Prostate gland (tissue), 2 donors: ENCODE data around the gene LEO1. TPM values are rescaled to one million over a fixed set of nuclear protein-coding genes. Genes with fewer than 3 reads are reported as not detected.

Source experiments
- DNase-seq: peaks from one replicate; pipeline ENCODE4 v3.0.0-alpha.2; 2019; ENCODE audit warnings: low spot score
- H3K27ac ChIP-seq, 2 donors: fragments of 200-600 bp; sonication (generic); 2 replicates each; pipeline ENCODE4 v1.5.1; 2017 to 2019
- H3K27me3 ChIP-seq: fragments of 200-600 bp; sonication (generic); replicated peaks from 2 replicates; pipeline ENCODE4 v1.5.1; 2019; ENCODE audit not compliant: insufficient read depth
- H3K36me3 ChIP-seq, 2 donors: fragments of 200-600 bp; sonication (generic); 1 replicate in 1 of 2; 2 replicates in 1 of 2; pipeline versions ENCODE4 v1.5.1 to v1.8.1; 2017 to 2019
- H3K4me1 ChIP-seq: fragments of 200-600 bp; sonication (generic); replicated peaks from 2 replicates; pipeline ENCODE4 v1.5.1; 2019
- H3K4me3 ChIP-seq, 2 donors: fragments of 200-600 bp; sonication (generic); 2 replicates each; pipeline ENCODE4 v1.5.1; 2017 to 2019
- H3K9me3 ChIP-seq: fragments of 200-600 bp; sonication (generic); 2 replicates; pipeline ENCODE4 v1.5.1; 2017
- CTCF ChIP-seq, 4 experiments: fragments of 200-600 bp in 2 of 4; fragments of 450-650 bp in 2 of 4; sonication (generic) in 2 of 4; IDR thresholded peaks; 1 replicate in 3 of 4; 2 replicates in 1 of 4; pipeline ENCODE4 v1.5.1; 2016 to 2019; ENCODE audit warnings: antibody characterized with exemption in 4 of 4, mild to moderate bottlenecking in 2 of 4, moderate library complexity in 2 of 4
- POLR2A ChIP-seq: fragments of 450-650 bp; IDR thresholded peaks from one replicate; pipeline ENCODE4 v1.6.1; 2016; ENCODE audit warnings: antibody characterized with exemption, mild to moderate bottlenecking
- POLR2AphosphoS5 ChIP-seq: sonication (generic); formaldehyde crosslinking; IDR thresholded peaks from one replicate; pipeline ENCODE4 v1.6.1; 2017; ENCODE audit warnings: antibody characterized with exemption
- WGBS: methylation state at CpG from one replicate; pipeline ENCODE4 v1.1.5; 2018; 5-methylcytosine and 5-hydroxymethylcytosine counted together
- intact Hi-C: fragments of 100-400 bp; cut with DNase I; formaldehyde crosslinking; loops from one replicate; pipeline ENCODE4 v1.14.2; 2022
- total RNA-seq, 2 donors: library from RNA; depleted of rRNA; stranded (reverse); fragments of >200 nt; gene quantifications; one replicate each; pipeline ENCODE4 v1.1.0, GENCODE V29; 2016

LEO1 gene
- total RNA-seq, 2 donors from 2014 or later = 14.4 to 24.2 TPM

- no peak for DNase-seq
- Histone ChIP-seq H3K9me3 (no peaks in the 10 kb centered on the region), H3K4me3 (no peak overlapping the region), H3K27ac (no peak overlapping the region), H3K36me3 (peaks cover 0 to 16% of the 10 kb centered on the region in 2 donors), H3K27me3 (no peaks in the 10 kb centered on the region), H3K4me1 (no peaks in the 10 kb centered on the region)
- TF ChIP-seq CTCF (IDR thresholded peaks at IDR 0.05) (no peak), POLR2A (no peak), POLR2AphosphoS5 (no peak)
- intact Hi-C loops = no loop called here
- WGBS = 39% methylated on average over 2 of the region's 2 CpGs
Measured at GRCh38 chr15:51947124-51947523, 24.5 kb downstream of the LEO1 start.

- no peak overlapping the region for H3K27ac ChIP-seq
- no peaks in the 10 kb centered on the region for H3K9me3 ChIP-seq
- no peak for DNase-seq
- no peaks in the 10 kb centered on the region for H3K36me3 ChIP-seq
- no peaks in the 10 kb centered on the region for H3K27me3 ChIP-seq
- no peak overlapping the region for H3K4me3 ChIP-seq
- intact Hi-C loops = no loop called here
- no peaks in the 10 kb centered on the region for H3K4me1 ChIP-seq
- no peak for TF ChIP-seq POLR2A
- TF ChIP-seq CTCF (IDR thresholded peaks at IDR 0.05) = no peak
- no peak for TF ChIP-seq POLR2AphosphoS5
Measured at GRCh38 chr15:51939216-51939615, 32.4 kb downstream of the LEO1 start.

DNA sequence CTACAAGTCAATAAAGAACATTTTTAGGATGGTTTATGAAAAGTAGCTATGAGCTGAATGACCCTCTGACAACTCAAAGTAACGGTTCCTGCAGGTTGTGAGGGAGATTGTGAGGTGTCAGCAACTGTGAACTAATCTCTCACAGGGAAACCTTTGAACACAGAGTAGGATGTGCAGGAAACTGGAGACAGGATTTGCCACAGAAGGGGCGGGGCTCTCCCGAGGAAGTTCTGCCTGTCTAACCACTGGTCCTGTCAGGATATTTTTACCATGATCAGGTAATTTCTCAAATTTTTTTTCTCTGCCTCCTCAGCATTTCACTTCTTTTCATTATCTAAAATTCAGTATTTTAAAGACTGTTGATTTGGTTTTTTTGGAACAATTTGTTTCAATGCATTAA, 33.3 kb downstream of the LEO1 start:
- Histone ChIP-seq H3K27ac (no peak overlapping the region), H3K27me3 (no peaks in the 10 kb centered on the region), H3K36me3 (no peaks in the 10 kb centered on the region), H3K4me1 (no peaks in the 10 kb centered on the region), H3K9me3 (no peaks in the 10 kb centered on the region), H3K4me3 (no peak overlapping the region)
- intact Hi-C loops = no loop called here
- WGBS = 84% methylated on average over 3 of the region's 3 CpGs
- TF ChIP-seq CTCF (IDR thresholded peaks at IDR 0.05) (no peak), POLR2A (no peak), POLR2AphosphoS5 (no peak)
- no peak for DNase-seq

DNA sequence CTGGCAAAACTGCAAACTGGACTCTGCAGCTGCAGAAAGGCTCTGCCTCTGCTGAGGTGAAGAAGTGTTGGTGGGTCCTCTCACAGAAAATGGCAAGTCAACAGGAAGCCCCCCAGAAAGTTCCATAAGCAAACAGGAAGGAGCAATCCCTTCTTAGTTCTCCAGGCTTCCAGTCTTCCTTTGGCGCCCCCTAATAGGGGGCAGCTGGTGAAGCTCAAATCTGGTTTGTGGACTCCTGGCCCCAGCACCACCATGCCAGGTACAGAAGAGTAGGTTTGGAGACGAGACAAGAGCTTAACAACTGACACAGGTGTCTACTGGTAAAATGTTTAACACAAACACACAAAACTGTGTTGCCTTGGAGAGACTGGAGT, 35.5 kb downstream of the LEO1 start:
- intact Hi-C loops = no loop called here
- no peak overlapping the region for H3K4me3 ChIP-seq
- no peak for DNase-seq
- WGBS = 82% methylated on average over 2 of the region's 2 CpGs
- TF ChIP-seq POLR2AphosphoS5 (no peak), POLR2A (no peak), CTCF (IDR thresholded peaks at IDR 0.05) (no peak)
- H3K27ac ChIP-seq = no peak overlapping the region
- no peaks in the 10 kb centered on the region for H3K4me1 ChIP-seq
- no peaks in the 10 kb centered on the region for H3K36me3 ChIP-seq
- no peaks in the 10 kb centered on the region for H3K9me3 ChIP-seq
- no peaks in the 10 kb centered on the region for H3K27me3 ChIP-seq

DNA sequence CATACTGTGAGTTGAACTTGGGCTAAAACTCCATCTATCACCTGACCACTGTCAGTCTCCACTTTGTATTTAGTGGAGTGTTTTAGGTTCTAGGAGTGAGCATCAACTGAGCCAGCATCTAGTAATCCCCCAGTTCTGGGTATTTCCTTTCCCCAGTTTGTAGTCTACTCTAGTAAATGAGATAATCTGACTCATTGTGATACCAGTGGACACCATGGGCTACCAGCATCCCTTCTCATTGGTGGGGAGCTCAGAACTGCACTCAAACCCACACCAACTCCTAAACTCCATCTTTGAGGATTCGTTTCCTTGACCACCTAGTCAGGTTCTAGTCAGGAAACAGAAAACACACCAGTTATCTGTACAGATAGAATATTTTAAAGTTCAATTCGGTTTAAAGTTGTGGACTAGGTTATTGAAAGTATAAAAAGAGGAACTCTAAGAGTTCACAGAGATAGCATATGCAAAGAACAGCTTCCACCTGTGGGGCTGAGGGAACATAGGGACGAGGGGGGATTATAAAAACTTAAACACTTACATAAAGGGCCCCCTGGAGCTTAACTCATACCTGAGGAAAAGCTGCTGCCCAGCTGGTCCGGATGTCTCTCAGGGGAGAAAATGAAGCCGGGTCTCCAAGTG, 36.0 kb downstream of the LEO1 start:
- no peak for TF ChIP-seq CTCF (IDR thresholded peaks at IDR 0.05)
- TF ChIP-seq POLR2A = no peak
- no peak for TF ChIP-seq POLR2AphosphoS5
- H3K36me3 ChIP-seq = no peaks in the 10 kb centered on the region
- no peak for DNase-seq
- H3K9me3 ChIP-seq = no peaks in the 10 kb centered on the region
- no peak overlapping the region for H3K27ac ChIP-seq
- intact Hi-C loops = no loop called here
- no peak overlapping the region for H3K4me3 ChIP-seq
- no peaks in the 10 kb centered on the region for H3K27me3 ChIP-seq
- 85% methylated on average over 5 of the region's 5 CpGs for WGBS
- no peaks in the 10 kb centered on the region for H3K4me1 ChIP-seq
